ENCODE data around the gene ZNF655.
"Not testable (repeated sequence)": the region's sequence is repeated elsewhere in the genome, so short reads cannot be mapped to it uniquely, and the experiment has no call there.

Gene ZNF655, protein sequence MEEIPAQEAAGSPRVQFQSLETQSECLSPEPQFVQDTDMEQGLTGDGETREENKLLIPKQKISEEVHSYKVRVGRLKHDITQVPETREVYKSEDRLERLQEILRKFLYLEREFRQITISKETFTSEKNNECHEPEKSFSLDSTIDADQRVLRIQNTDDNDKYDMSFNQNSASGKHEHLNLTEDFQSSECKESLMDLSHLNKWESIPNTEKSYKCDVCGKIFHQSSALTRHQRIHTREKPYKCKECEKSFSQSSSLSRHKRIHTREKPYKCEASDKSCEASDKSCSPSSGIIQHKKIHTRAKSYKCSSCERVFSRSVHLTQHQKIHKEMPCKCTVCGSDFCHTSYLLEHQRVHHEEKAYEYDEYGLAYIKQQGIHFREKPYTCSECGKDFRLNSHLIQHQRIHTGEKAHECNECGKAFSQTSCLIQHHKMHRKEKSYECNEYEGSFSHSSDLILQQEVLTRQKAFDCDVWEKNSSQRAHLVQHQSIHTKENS

DNA sequence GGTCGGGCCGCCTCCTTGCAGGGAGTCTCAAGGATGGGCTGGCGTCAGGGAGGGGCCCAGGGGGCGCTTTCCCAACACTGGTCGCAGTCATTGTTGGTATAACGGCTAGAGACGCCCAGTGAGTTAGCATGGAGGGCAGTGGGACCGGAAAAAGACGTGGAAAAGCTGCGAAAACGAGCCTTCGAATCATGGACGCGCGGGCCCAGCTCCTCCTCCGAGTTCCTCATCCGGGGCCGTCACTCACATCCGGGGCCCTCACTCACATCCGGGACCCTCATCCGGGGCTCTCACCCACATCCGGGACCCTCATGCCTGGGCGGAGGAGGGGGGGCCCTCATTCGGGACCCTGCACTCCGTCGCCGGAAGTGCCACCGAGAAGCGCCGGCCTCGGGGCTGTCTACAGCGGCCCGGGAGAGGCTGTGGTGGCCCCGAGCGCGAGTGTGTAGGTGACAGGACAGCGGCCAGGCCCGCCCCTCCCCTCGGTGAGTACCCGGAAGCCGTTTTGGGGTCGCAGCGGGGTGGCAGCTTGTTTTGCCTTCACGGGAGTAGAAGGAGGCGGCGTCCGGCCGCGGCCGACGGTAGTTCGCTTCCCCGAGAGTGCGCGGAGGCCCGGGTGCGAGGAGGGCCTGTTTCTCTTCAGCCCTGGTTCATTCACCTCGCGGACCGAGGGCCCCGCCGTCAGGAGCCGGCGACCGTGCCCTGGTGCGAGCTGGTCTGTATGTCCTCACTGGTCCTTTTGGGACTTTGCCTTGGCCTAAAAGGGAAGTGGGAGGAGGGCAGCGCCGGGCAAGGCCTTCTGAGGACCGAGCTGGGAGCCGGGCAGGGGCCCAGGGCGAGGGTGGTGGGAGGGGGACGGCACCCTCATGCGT lies at the start of gene ZNF655:
ZNF655 (plus strand) TSS at position 337 of the 869 bp plus-strand sequence. CDS start 1,918 bp downstream, outside the sequence.
- peak; percentile 90 for DNase-seq

DNA sequence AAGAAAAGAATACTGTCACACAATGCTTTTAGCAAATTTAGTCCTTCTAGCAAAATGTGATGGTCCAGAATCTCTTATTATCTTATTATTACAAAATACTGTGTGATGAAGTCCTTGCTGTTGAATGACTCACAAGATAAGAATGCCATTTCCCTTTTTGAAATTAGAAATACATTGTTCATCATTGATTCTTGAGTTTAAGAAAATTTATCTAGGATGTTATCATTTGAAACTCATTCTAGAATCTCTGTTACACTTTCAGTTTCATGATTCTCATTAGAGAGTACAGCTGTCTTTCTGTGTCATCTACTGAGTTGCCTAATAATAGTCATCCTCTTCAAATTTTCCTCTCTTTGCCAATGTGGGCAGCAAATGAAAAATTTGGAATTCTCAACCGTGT lies 44.4 kb upstream of the ZNF655 start:
- no peak for DNase-seq

DNA sequence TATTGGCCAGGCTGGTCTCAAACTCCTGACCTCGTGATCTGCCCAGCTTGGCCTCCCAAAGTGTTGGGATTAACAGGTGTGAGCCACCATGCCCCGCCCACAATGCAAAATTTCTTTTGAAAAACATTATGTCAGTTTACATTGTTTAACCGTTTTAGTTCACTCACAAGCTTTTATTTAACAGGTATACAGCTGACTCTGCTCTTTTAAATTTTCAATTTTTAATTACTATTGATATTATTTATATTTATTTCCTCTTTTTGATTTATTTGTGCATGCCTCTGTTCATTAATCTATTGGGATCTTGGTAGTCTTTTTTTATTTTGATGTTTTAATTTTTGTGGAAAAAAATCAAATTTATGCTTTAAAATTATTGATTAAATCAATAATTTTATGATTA lies 37.0 kb upstream of the ZNF655 start:
- no peak for DNase-seq

DNA sequence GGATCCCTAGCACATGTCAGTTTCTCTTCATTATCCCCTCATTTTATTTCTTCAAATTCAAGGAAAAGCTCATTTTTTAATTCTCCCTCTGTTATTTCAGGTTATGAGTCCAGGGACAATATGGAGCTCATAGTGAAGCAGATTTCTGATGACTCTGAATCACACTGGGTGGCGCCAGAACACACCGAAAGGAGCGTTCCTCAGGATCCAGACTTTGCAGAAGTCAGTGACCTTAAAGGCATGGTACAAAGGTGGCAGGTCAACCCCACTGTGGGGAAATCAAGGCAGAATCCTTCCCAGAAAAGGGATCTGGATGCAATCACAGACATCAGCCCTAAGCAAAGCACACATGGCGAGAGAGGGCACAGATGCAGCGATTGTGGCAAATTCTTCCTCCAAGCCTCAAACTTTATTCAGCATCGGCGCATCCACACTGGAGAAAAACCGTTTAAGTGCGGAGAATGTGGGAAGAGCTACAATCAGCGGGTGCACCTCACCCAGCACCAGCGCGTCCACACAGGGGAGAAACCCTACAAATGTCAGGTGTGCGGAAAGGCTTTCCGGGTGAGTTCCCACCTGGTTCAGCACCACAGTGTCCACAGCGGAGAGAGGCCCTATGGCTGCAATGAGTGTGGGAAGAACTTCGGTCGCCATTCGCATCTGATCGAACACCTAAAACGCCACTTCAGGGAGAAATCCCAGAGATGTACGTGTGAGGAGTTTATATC lies 32.6 kb upstream of the ZNF655 start:
- peak; percentile 25 for DNase-seq

DNA sequence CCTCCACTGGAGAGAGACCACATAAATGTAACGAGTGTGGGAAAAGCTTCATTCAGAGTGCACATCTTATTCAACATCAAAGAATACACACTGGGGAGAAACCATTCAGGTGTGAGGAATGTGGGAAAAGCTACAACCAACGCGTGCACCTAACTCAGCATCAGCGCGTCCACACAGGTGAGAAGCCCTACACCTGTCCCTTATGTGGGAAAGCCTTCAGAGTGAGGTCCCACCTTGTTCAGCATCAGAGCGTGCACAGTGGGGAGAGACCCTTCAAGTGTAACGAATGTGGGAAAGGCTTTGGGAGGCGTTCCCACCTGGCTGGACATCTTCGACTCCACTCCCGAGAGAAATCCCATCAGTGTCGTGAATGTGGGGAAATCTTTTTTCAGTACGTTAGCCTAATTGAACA lies 27.1 kb upstream of the ZNF655 start:
- DNase-seq = no peak

- no peak for DNase-seq
These were observed 22.8 kb upstream of the ZNF655 start for GRCh38 chr7:99535667-99536066.

GRCh38 chr7:99539213-99539811 lies 19.1 kb upstream of the ZNF655 start:
- no peak for DNase-seq

GRCh38 chr7:99540542-99540941 lies 17.9 kb upstream of the ZNF655 start:
- DNase-seq = no peak

DNA sequence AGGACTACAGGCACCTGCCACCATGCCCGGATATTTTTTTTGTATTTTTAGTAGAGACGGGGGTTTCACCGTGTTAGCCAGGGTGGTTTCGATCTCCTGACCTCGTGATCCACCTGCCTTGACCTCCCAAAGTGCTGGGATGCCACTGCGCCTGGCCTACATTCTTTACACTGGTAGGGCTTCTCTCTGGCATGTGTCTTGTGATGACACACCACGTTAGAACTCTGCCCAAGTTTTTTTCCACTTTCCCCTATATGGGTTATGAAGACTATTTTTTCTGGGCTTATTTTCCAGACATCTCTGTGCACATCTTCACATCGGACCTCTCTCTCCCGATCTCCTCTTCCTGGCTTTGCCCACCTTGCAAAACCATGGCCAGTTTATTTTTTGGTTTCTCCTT lies 17.2 kb upstream of the ZNF655 start:
- no peak for DNase-seq

GRCh38 chr7:99543081-99543671 lies 15.3 kb upstream of the ZNF655 start:
- no peak for DNase-seq

DNA sequence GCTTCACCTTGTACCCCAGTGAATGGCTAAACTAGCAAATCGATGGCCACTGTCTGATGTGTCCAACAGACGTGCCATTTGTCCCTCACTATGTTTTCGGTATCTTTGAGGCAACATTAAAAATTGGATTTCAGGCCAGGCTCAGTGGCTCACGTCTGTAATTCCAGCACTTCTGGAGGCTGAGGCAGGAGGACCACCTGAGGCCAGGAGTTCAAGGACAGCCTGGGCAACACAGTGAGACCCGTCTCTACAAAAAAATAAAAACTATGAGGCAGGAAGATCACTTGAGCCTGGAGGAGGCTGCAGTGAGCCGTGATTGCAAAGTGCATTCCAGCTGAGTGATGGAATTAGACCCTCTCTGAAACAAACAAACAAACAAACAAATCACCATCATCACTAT lies 14.5 kb upstream of the ZNF655 start:
- DNase-seq = no peak

- not testable (repeated sequence) for DNase-seq
These were observed 13.1 kb upstream of the ZNF655 start for GRCh38 chr7:99545308-99545707.

- DNase-seq = not testable (repeated sequence)
These were observed 8.9 kb upstream of the ZNF655 start for GRCh38 chr7:99549545-99549944.

DNA sequence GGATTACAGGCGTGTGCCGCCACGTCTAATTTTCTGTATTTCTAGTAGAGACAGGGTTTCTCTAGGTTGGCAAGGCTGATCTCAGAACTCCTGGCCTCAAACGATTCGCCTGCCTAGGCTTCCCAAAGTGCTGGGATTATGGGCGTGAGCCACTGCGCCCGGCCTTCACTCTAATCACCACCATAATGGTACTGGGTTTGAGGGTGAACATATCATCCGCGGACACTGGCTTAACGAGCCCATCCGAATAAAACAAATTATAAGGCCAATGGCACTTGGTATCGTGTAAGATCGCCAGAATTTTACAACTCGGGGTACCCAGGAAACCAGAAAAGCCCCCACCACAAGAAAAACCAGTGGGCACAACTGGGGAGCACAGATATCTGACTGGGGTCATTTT lies 7.1 kb upstream of the ZNF655 start:
- DNase-seq = no peak

DNA sequence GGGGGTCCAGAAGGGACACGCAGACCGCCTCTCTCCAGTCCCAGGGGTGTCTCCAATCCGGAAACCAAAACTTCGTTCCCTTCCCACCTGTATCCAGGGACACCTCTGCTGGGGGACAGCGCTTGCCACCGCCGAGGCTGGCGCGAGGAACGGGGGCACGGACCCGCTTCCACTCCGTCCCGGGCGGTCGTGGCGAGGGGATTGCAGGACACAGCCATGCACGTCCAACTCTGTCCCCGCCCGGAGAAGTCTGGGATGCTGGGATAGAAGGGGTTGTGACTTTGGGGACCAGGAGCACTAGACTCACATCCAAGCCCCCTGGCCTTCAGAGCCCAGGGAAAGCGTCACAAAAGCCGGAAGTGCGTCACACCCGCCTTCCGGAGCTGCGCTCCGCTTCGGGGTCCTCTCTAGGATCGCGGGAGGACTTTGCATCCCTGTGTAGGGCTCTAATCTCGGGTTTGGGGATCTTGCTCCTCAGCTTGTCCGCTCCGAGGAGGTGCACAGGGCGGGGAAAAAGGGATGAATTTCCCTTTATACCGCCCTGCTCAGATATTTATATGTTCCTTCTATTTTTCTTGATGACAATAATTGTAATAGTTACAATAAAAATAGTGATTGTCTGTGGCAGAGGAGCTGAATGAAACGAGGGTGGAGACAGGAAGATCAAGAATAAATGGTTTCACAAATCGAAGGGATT lies 6.5 kb upstream of the ZNF655 start, which contains the start of gene FAM200A:
FAM200A (minus strand) TSS at position 348 of the 697 bp plus-strand sequence. CDS start 3,707 bp downstream, outside the sequence.
- DNase-seq = peak; percentile 84

GRCh38 chr7:99553039-99553438 lies 5.4 kb upstream of the ZNF655 start:
- no peak for DNase-seq

DNA sequence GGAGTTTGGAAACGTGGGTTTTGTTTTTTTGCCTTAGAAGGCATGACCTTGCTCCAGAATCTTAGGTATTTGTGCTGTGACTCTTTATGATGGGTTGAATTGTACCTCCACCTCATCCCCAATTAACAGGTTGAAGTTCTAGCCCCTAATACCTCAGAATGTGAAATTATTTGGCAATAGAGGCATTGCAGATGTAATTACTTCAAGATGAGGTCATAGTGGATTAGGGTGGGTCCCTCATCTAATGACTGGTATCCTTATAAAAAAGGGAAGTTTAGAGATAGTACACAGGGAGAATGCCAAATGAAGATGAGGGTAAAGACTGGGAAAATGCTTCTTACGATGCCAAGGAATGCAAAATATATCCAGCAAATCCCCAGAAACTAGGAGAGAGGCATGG lies 3.5 kb upstream of the ZNF655 start:
- DNase-seq = no peak

DNA sequence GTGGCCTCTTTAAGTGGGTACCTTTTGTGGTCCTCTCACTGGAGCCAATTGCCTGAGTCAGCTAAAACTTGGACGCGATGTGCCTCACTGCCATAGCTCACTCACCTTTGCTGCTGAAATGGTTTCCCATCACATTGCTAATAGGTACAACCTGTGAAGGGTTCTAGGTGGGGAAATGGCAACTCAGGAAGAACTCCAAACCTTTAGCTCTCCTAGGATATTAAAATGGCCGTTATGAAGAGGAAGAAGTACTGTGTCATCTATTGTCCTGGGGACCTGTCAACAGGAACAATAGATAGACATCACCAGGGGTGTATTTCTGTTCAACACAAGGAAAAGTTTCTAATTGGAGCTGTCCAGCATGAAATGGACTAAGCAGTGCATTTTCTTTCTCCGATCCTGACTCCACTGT lies 1.2 kb upstream of the ZNF655 start:
- DNase-seq = no peak

DNA sequence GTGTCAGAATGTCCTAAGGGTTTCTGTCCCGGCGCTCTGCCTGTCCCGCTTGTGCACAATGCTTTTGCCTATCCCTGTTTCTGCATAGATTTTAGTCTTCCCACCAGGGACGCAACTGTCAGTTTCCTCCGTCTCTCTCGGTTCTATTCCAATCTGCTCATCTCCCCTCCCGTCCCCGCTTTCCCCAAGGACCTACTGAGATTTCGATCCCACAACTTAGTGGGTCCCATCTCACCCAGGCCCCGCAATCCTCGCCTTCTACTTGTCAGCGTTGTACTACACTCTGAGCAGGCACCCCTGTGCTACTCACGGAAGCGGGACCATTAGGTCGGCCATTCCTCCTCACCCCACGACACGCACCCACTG lies 519 bp upstream of the ZNF655 start:
- DNase-seq = no peak

DNA sequence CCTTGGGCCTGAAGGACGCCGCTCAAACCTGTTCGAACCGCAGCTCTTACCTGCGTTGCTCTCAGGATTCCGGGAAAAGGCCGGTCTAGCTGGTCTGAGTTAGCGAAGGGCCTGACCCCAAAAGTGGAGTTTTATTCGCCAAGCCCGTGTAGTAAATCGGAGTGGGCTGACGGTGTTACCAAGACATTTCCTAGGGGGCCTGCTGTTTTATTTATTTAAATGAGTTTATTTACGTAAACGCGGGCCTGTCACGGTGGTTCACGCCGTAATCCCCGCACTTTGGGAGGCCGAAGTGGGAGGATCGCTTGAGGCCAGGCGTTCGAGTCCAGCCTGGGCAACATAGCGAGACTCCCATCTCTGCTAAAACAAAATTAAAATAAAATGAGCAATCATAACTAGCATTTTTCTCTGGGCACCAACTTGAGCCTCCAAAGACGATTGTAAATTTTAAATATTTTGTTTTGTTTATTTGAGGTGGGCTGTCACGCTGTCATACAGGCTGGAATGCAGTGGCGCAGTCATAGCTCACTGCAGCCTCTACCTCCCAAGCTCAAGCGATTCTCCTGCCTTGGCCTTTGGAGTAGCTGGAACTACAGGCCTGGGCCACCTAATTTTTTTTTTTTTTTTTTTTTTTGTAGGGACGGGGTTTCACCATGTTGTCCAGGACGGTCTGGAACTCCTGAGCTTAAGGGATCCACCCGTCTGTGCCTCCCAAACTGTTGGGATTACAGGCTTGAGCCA lies 903 bp downstream of the ZNF655 start:
- DNase-seq = no peak
